ENCODE data around the gene LAD1.

- no peak for TF ChIP-seq EZH2phosphoT487 (IDR thresholded peaks at IDR 0.05; ENCODE audit: borderline replicate concordance, low read length)
- TF ChIP-seq CTCF (IDR thresholded peaks at IDR 0.05; ENCODE audit: low read depth, low read length, poor library complexity, severe bottlenecking) = no peak
These were observed 45.8 kb downstream of the LAD1 start for GRCh38 chr1:201353186-201353940.

All from DOHH2 (cell line).